ENCODE results near the gene S100A2. TPM values are rescaled to one million over a fixed set of nuclear protein-coding genes. Genes with fewer than 3 reads are reported as not detected.

The S100A2 gene
- polyA plus RNA-seq, 4 donors: 6.0 to 9.8 (median 8.9) TPM

DNA sequence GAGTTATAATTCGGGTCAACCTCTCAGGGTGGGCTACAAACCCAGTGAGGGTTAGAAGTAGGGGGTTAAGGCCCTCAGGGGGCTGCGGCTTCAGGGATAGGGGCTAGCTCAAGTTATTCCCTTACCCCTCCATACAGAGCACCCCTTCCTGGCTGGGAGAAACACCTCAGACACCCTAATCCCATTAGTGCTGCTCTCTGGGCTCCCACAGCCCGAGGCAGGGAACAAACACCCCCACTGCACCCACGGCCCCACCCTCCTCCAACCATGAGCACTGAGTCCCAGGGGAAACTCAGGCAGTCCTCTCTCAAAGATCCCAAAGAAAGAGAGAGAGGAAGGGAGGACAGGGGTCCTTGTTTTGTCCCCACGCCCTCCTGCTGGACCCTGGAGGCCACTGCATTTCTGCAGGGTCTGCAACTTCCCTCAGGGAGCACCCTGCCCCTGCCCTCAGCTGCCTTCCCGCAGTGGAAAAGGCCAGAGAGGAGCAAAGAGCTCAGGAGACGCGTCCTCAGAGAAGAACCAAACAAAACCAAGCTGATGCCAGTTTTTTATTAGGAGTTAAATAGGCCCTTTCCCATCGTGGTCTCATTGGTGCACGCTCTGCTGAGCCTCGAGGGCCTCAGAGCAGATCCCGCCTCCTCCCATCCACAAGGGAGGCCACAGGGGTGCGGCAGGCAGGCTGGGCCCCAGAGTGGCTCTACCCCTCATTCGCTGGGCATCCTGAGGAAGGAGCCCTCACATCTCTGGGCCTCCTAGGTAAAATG is 18.7 kb downstream of the S100A2 start:
- no peak for DNase-seq (ENCODE audit: low read depth in 4 of 4, low spot score in 2 of 4)

DNA sequence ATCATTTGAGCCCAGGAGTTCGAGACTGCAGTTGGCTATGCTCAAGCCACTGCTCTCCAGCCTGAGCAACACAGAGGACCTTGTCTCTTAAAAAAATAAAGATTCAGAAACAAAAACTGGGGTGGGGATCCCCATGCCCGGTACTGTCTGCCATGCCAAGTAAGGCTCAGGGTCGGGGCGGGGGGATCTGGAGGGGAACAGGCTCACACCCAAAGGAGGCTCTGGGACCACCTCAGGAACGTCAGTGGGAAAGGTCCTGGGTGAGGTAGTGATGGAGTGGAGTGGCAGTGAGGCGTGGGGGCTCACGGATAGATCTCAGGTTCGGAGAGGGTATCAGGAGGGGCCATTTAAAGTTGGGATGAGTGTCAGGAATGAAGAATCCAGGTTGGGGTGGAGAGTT is 19.3 kb downstream of the S100A2 start:
- no peak for DNase-seq (ENCODE audit: low read depth in 4 of 4, low spot score in 2 of 4)

DNA sequence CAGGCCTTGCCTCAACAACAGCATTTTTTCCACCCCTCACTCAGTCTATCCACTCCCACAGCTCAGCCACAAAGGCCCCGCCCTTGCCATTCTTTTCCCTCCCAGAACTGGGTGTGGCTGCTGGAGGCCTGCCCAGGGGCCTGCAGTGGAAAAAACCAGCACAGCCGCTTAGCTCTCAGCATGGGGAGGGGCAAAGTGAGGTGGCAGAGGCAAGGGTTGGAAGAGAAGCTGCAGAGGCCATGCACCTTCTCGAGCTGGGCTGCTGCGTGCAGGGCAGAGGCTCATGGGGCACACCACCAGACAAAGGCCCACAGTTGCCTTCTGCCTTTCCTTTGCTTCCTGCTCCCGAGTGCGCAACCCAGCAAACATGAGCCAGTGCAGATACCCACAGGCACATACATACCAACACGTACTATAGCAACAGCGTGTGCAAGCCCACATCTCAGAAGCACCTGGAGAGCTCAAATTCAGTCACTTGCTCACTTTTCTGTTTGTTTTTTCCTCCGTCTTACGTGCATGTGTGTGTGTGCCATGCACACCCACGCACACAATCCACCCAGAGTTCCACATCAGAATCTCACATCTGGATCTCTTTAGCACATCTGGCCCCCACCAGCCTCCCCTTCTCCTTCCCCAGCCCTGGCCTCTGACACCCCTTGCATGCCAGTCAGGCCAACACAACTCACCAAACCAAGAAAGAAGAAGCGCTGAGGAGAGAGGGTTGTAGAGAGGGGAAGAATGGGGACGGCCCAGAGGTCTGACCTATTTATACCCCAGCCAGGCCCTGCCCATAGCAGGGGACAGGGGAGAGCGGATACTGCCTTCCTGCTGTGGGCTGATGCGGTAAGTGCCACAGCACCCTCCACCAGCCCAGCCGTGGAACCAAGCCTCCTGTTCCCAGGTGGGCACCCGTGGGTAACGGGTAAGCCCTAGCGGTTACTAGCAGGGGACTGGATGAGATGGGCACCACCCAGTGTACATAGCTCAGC is 20.3 kb downstream of the S100A2 start, which contains the start of gene S100A4:
S100A4 (minus strand) TSS at position 740 of the 989 bp plus-strand sequence. CDS start 1,012 bp downstream, outside the sequence.
- DNase-seq (ENCODE audit: low read depth in 4 of 4, low spot score in 2 of 4): peak in 1 of 4 donors; percentile 82

DNA sequence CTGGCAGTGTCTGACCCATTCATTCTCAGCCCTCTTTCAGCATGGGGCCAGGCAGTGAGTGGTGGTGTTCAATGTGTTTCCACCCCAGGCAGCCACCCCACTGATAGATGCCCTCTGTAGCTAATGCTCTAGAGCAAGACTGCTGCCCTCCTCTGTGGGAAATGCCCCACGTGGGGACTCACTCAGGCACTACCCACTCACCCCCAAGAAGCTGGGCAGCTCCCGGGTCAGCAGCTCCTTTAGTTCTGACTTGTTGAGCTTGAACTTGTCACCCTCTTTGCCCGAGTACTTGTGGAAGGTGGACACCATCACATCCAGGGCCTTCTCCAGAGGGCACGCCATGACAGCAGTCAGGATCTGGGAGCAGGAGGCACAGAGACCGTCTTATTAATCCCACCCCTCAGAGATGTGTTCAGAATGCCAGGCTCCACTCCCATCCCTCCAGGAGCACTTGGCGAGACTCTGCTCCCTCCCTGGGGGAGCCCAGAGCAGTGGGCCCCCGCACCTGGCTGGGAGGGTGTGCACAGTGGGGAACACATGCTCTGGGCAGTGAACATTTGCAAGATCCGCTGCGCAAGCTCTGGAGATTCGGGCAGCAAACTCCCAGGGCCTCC is 21.1 kb downstream of the S100A2 start:
- DNase-seq (ENCODE audit: low read depth in 4 of 4, low spot score in 2 of 4): no peak

DNA sequence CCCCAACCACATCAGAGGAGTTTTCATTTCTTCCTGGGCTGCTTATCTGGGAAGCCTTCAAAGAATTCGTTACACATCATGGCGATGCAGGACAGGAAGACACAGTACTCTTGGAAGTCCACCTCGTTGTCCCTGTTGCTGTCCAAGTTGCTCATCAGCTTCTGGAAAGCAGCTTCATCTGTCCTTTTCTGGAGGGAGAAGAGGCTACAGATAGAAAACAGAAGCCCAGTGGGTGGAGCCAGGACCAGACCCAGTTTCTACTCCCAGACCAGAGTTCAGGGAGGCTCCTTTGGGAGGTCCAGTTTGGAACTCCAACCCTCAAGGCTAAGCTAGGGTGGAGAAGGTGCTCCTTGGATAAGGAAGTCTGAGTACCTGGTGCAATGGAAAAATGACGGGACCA is 21.9 kb downstream of the S100A2 start:
- DNase-seq (ENCODE audit: low read depth in 4 of 4, low spot score in 2 of 4): no peak

DNA sequence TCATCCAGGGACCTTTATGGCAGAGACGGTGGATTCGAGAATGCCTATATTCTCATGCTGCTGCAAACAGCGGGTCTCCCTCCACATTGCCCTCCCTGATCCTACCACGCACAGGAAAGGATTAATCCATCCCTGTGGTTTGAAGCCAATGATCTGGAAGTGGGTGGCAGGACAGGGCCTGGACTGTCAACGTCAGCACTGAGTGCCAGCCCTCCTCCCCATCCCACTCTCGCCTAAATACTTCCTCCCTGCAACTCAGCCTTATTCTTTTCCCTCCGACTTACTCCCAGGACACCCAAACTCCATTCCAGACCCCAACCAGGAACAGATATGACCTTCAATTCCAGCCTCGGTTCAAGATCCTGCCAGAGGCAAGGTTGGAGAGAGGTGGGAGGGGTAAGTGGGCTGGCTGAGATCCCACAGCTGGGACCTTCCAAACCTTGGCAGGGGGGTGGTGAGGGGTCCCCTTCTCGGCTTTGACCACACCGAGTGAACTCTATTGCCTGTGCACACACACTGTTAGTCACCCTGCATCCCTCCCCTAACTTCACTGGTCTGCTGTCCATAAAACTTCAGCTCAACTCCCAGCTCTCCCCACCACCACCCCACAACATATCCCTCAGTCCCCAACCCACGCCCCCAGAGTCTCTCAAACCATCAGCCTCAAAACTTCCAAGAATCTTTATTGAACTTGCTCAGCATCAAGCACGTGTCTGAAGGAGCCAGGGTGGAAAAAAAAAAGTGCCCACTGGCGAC is 22.5 kb downstream of the S100A2 start:
- no peak for DNase-seq (ENCODE audit: low read depth in 4 of 4, low spot score in 2 of 4)

DNA sequence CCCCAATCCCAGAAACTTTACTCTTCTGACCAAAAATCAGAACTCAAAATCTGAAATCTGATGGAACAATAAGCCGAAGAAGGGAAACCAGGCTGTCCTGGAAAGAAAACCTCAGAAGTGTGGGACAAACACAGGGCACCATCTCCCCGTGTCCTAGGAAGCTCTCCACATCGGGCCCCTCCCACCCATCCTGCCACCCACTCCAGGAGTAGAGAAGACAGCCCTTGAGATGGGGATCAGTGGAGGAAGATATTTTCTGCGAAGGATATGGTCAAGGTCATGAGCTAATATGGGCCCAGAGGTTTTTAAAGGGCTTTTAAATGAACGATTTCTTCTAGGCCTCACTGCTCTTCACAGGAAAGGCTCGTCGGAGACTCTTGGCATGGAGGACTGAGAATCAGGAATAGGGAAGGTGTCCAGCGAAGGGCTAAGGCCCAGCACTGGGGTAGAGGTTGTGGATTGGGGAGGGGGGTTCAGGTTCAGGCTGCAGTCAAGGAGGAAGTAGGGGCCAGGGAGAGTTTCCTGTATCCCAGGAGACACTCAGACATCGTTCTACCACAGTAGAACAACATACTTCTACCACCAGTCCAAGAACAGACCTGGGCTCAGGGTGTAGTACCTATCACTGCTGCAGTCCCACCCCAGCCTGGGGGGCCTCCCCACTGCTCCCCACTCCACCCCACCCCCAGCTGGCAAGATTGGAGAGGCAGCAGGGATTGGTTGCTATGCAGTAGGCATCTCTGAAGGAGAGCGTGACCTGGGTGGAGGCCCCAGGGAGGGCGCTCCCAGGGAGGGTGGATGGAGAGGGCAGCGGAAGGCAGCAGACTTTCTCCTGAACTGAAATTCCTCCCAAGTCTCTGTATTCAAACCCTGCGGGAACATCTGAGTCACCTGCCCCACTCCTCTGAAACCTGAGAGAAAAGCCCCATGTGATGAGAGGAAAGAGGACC is 23.7 kb downstream of the S100A2 start:
- DNase-seq (ENCODE audit: low read depth in 4 of 4, low spot score in 2 of 4): no peak

DNA sequence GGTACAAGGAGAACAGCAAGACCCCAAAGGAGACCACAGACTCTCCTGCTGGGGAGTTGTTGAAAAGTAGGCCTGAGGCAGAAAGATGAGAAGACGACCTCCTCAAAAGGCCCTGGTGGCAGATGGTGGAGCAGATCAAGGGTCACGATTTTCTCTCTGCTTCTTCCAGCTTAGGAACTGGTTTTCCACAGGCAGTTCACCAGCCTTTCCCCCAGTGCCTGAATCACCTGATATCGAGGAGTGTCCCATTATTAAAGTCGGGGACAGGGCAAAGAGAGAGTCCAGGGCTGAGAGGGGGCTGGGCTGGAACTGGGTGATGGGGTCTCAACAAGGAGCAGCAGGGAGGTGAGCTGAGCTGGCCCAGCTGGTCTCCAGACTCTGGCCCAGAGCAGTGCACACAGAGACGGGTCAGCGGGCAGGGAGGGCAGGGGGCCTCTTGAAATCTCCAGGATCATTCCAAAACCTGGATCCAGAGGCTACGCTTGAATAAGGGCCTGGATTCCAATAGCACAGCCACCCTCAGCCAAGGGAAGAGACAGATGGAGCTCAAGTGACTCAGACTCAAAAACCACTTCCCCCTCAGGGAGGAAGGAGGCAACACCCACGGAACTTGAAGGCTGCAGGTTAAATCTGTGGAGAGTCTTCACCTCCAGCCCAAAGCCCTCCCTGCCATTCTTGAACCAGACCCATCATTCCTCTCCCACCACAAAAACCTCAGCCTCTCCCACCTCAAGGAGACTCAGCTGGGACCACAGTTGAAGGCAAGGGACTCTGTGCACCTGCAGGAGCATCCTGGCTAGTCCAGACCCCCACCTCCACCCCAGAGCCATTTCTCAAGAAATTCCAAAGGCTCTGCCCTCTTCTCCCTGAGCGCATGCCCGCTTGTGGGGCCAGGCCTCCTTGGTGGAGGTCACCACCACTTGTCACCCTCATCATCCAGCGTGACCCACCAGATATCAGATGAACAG is 25.0 kb downstream of the S100A2 start, which contains the start of gene S100A5:
S100A5 (minus strand) TSS at position 541 of the 968 bp plus-strand sequence. CDS start 743 bp downstream, outside the sequence.
- no peak for DNase-seq (ENCODE audit: low read depth in 4 of 4, low spot score in 2 of 4)

DNA sequence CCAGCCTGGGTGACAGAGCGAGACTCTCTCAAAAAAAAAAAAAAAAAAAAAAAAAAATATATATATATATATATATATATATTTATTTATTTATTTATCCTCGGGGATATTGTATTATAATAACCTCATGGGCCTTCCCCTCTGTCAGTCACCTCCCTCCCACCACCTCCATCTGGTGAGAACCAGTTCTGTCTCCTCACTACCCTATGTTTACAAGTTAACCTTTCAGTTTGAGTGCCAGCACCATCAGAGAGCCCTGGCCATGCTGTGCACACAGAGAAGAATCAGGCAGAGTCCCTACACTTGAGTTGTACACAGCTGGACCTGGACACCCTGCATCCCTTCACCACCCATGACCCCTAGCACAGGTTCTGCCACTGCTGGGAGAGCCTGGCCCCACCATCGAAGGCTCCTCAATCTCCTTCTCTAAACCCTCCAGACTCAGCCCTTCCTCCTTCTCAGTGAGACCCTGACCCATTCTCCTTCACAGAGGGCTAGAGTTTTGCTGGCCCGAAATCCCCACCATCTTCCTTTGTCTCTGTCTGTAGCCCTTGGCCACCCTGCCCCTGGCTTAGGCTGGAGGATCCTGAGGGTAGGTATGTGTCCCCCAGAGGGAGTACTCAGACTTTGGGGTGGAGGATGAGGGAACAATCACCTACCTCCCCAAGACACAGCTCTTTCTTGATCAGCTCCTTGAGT is 26.1 kb downstream of the S100A2 start:
- DNase-seq (ENCODE audit: low read depth in 4 of 4, low spot score in 2 of 4): no peak

DNA sequence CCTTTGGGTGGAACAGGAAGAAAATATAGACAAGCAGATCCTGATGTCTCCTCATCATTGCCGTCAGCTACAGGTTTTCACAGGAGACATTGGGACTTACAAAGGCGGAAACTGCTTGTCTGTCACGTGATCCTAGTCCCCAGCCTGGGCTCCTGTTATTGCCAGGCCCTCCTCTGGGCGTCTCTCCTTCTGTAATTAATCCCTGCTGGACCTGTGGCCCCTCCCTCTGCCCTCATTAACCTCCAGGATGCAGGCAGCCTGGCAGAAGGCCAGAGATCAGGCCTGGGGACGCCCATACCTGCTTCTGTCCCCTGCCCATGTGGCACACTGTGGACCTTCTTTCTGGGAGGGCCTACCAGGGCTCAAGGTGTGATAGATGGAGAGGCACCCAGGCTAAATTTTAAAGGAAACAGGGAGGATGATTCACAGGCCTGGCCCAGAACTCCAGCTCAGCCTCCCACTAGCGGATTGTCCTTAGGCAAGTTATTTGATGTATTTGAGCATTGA is 27.3 kb downstream of the S100A2 start:
- no peak for DNase-seq (ENCODE audit: low read depth in 4 of 4, low spot score in 2 of 4)

DNA sequence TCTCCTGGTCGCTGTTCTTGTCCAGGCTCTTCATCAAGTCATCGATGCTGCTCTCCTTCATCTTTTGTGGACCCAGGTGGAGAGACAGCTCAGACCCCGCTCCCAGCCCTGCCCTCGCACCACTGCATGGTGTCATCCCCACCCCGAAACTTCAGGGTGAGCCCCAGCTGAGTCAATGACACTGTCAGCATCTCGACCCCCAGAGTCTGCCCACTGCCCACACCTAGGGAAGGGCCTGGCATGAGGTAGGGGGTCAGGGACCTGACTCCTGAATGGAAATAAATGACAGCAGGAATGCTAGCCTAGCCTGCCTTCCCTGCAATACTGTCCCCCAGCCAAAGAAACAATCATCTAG is 28.3 kb downstream of the S100A2 start:
- DNase-seq (ENCODE audit: low read depth in 4 of 4, low spot score in 2 of 4): no peak

DNA sequence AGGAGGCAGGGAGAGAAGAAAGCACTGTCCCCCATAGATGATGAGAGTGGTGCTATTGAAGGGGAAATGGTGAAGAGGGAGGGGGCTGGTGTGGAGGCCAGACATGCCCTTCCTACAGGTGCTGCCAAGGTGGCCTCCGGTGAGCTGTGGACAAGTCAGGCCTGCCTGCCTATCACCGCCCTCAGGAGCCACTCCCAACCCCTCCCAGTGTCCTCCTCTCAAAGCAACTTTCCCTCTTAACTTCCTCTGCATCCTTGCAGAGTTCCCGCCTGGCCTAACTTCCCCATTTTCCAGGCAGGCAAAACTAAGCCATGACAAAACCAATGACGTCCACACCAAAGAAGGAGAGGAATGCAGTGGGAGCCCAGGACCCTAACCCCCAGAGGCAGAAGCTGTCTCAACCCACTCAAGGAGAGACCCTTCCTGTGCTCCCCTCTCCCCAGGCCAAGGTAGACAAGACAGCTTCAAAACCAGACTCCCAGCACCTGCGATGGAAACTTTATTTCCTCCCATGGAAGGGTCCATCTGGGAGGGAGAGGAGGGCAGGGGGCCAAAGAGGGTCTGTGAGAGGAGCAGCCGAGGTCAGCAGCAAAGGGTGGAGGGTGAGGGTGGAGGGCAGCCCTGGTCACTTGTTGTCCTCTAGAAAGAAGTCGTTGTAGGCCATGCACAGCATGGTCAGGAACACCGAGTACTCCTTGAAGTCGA is 28.8 kb downstream of the S100A2 start:
- DNase-seq (ENCODE audit: low read depth in 4 of 4, low spot score in 2 of 4): no peak

DNA sequence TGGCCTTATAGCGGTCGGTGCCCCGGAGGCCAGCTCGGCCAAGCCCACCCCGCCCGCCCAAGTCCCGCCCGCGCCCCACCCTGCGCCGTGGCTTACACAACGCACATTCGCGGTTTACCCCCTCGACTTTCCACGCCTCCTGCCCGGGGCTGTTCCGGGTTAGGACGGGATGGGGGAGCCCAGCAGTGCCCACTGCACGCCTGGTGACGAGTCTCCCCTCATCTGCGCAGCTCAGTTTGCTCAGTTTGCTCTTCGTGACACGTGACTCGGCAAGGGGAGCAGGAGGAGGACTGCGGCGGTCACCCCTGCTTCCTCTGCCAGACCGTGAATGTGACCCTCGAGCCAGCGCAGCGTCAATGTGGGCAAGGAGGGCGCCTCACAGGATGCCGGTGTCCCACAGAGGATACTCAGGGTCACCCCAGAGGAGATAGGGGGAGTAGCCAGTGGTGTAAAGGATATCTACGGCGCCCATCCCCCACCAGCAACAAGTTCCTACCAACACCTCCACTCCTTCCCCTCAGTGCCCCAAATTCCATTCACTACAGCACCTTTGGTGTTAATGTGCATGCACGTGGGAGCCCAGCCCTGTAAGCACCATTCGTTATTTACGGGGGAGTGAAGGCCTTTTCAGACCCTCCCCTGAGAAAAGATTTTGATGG is 29.5 kb downstream of the S100A2 start:
- DNase-seq (ENCODE audit: low read depth in 4 of 4, low spot score in 2 of 4): peak in 1 of 4 donors; percentile 55

DNA sequence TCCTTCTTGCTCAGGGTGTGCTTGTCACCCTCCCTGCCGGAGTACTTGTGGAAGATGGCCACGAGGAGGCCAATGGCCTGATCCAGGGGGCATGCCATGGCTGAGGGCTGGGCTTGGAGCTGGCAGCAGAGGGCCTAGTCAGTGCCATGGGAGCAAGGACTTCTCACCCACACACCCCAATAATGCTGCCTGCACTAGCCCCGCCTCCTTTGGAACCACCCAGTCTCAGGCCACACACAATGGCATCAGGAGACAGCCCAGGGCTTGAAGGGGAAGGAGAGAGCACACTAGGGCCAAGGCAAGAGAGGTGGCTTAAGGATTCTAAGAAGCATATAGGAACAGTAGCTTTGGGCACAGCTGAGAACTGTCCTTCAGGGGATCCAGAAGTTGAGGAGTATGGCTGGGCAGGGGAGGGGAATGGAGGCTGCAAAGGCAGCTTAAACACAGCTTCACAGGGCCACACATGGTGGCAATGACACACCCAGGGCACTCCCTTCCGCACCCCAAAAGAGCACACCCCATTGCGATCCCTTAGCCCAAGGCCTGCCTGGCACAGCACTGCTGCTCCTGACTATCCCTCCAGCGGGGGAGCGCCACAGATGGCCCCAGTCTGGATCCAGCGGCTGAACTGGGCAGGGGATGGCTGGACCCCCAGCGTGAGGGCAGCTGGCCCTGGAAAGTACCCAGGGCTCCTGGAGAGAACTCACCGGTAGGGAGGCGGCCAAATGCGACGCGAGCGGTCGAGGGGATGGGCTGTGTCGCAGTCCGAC is 30.2 kb downstream of the S100A2 start, which contains the start of gene S100A6:
S100A6 (minus strand) TSS at position 750 of the 770 bp plus-strand sequence; CDS start at position 98, 652 bp downstream.
- DNase-seq (ENCODE audit: low read depth in 4 of 4, low spot score in 2 of 4): no peak

DNA sequence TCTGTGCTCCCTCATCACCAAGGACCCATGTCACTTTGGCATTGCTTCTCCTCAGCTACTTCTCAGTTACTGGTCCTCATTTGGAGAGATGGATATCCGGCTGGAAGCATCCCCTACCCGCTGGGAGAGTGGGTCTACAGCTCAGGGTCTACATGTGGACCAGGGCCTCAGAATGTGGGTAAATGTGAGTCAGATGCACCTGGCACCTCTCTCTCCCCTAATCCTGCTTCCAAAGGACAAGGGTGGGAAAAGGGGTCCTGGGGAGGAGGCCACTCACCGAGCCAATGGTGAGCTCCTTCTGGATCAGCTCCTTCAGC is 30.8 kb downstream of the S100A2 start:
- no peak for DNase-seq (ENCODE audit: low read depth in 4 of 4, low spot score in 2 of 4)
